GM12872 (cell line): ENCODE measurements around the gene GTF2A2.

Source experiments
- TF ChIP-seq, protein P1 (sequence below): IDR thresholded peaks from 3 replicates; pipeline ENCODE4 v1.5.1; 2011; ENCODE audit warnings: low read depth, mild to moderate bottlenecking, low read length, moderate library complexity; ENCODE audit not compliant: insufficient read depth

The GTF2A2 gene

DNA sequence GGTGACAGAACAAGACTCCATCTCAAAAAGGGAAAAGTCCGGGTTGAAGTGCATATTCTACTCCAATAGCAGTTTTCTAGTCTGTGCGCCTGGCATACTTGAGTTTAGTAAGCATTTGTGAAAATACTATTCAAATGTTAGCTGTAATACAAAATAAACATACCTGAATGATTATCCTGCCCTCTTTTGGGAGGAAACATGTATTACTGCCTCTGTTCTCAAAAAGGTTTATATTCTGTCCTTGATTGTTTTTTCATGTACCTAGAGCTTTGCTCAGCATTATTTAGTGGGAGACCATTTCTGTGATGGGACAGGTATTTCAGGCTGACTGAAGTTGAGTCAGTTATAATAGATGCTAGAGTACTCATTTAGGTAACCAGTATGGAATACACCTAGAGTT, 19.8 kb downstream of the GTF2A2 start:
- TF ChIP-seq, protein P1, sequence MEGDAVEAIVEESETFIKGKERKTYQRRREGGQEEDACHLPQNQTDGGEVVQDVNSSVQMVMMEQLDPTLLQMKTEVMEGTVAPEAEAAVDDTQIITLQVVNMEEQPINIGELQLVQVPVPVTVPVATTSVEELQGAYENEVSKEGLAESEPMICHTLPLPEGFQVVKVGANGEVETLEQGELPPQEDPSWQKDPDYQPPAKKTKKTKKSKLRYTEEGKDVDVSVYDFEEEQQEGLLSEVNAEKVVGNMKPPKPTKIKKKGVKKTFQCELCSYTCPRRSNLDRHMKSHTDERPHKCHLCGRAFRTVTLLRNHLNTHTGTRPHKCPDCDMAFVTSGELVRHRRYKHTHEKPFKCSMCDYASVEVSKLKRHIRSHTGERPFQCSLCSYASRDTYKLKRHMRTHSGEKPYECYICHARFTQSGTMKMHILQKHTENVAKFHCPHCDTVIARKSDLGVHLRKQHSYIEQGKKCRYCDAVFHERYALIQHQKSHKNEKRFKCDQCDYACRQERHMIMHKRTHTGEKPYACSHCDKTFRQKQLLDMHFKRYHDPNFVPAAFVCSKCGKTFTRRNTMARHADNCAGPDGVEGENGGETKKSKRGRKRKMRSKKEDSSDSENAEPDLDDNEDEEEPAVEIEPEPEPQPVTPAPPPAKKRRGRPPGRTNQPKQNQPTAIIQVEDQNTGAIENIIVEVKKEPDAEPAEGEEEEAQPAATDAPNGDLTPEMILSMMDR, result 0 out of 3 replicates have a peak, but pooled peaks have one; percentile 12

DNA sequence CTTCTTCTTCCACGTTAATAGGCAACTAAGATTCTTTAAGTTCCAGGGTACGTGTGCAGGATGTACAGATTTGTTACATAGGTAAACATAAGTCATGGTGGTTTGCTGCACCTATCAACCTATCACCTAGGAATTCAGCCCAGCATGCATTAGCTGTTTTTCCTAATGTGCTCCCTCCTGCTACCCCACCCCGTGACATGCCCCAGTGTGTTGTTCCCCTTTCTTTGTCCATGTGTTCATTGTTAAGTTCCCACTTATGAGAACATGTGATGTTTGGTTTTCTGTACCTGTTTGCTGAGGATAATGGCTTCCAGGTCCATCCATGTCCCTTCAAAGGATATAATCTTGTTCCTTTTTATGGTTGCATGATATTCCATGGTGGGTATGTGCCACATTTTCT, 21.1 kb downstream of the GTF2A2 start:
- TF ChIP-seq, protein P1, result no peak

DNA sequence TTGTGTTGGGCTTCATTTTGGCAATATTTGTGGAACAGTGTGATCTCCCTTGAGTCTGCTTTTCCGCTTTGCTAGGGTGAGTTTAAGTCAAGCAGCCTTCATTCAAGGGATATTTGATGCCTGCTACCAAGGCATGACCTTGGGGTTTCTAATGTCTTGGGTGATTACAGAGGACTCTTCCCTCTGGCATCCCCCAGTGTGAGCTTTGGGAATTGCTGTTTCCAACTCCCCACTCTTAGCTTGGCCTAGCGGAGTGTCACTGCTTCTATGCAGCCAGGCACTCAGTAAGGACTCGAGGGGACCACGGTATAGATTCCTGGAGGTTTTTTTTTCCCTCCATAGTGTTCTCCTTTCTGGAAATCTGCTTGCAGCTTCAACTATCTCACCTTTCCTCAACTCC, 24.6 kb downstream of the GTF2A2 start:
- TF ChIP-seq, protein P1, result peak; percentile 29; the same call in 1 of the 3 replicates

DNA sequence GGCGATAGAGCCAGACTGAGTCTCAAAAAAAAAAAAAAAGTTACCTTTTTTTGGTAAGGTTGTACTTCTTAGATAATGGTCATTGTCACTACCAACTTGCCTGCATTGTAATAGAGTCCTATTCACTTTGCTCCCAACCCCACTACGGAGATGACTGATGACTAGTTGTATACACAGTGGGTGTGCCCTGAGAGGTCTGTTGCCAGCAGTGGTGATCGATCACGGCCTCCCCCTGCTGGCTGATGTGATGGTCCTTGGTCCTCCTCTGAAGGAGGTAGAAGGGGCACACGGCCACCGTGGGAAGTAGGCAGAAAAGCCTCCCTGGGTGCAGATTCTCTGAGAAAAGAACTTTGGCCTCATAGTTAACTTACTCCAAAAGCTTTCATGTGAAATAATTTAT, 35.0 kb downstream of the GTF2A2 start:
- TF ChIP-seq, protein P1, result peak; percentile 74

DNA sequence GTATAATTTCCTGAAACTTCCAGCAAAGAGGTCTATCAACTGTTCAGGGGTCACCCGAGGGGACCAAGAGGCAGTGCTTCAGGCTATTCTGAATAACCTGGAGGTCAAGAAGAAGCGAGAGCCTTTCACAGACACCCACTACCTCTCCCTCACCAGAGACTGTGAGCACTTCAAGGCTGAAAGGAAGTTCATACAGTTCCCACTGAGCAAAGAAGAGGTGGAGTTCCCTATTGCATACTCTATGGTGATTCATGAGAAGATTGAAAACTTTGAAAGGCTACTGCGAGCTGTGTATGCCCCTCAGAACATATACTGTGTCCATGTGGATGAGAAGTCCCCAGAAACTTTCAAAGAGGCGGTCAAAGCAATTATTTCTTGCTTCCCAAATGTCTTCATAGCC, 38.9 kb downstream of the GTF2A2 start:
- TF ChIP-seq, protein P1, result no peak

DNA sequence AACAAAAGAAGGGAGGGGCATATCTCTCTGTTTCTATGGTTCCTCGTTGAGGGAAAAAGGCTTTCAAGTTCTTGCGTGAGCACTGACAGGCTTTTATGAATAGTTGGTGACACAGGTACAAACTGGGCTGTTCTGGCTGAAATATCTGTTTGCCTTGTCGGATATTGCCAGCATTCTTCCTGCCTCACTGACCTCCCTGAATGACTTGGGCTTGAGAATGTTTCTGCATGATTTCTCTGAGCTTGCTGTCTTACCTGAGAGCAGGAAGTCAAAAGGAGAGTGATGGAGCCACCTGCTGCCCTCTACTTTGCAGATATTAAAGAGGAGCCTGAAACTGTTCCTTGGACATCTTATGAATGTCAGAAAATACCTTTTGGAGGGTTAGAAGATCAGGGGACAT, 40.9 kb downstream of the GTF2A2 start:
- TF ChIP-seq, protein P1, result no peak

DNA sequence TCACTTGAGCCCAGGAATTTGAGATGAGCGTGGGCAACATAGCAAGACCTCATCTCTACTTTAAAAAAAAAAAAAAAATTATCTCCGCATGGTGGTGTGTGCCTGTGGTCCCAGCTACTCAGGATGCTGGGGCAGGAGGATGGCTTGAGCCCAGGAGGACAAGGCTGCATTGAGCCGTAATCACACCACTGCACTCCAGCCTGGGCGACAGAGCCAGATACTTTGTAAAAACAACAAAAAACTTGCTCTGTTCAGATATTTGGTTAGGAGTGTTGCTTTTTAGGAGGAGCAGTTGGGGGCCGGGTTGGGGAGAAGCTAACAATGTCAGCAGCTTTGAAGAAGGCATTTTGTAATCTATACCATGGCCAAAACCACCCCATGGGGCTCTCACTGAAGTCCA, 41.7 kb downstream of the GTF2A2 start:
- TF ChIP-seq, protein P1, result no peak

DNA sequence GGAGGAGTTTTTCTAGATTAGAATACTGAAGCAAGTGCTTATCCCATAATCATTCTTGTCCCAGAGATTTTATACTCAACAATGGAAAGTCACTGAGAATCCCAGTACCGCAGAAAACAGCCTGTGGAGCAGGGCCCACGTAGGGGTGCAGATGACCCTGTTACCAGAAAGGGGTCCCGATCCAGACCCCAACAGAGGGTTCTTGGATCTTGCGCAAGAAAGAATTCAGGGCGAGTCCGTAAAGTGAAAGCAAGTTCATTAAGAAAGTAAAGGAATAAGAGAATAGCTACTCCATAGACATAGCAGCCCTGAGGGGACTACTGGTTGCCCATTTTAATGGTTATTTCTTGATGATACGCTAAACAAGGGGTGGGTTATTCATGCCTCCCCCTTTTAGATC, 43.2 kb downstream of the GTF2A2 start:
- TF ChIP-seq, protein P1, result no peak
